ENCODE measurements around the gene ZNF211.

GRCh38 chr19:57648331-57649003 lies 15.5 kb downstream of the ZNF211 start:
- TF ChIP-seq, protein P1, sequence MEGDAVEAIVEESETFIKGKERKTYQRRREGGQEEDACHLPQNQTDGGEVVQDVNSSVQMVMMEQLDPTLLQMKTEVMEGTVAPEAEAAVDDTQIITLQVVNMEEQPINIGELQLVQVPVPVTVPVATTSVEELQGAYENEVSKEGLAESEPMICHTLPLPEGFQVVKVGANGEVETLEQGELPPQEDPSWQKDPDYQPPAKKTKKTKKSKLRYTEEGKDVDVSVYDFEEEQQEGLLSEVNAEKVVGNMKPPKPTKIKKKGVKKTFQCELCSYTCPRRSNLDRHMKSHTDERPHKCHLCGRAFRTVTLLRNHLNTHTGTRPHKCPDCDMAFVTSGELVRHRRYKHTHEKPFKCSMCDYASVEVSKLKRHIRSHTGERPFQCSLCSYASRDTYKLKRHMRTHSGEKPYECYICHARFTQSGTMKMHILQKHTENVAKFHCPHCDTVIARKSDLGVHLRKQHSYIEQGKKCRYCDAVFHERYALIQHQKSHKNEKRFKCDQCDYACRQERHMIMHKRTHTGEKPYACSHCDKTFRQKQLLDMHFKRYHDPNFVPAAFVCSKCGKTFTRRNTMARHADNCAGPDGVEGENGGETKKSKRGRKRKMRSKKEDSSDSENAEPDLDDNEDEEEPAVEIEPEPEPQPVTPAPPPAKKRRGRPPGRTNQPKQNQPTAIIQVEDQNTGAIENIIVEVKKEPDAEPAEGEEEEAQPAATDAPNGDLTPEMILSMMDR (IDR thresholded peaks at IDR 0.05): no peak
- TF ChIP-seq POLR2A (IDR thresholded peaks at IDR 0.05): no peak
